HG03520 (cell line): ENCODE results near the gene PIGK.
"Not testable (repeated sequence)": the region's sequence is repeated elsewhere in the genome, so short reads cannot be mapped to it uniquely, and the experiment has no call there.

Source experiments
- ATAC-seq: cut with Tn5 transposase; IDR thresholded peaks from one replicate; pipeline ENCODE4 v1.9.1; 2021; ENCODE audit warnings: mild to moderate bottlenecking, moderate library complexity; ENCODE audit not compliant: unreplicated experiment

PIGK gene

GRCh38 chr1:77197351-77197750, 21.9 kb downstream of the PIGK start:
- no peak for ATAC-seq

GRCh38 chr1:77193951-77194350, 25.3 kb downstream of the PIGK start:
- no peak for ATAC-seq

GRCh38 chr1:77188770-77189169, 30.5 kb downstream of the PIGK start:
- ATAC-seq = no peak

- not testable (repeated sequence) for ATAC-seq
Observed at GRCh38 chr1:77186907-77187306, 32.3 kb downstream of the PIGK start.

GRCh38 chr1:77182083-77182482, 37.1 kb downstream of the PIGK start:
- no peak for ATAC-seq

GRCh38 chr1:77179632-77180031, 39.6 kb downstream of the PIGK start:
- ATAC-seq = no peak

- ATAC-seq = no peak
Observed at GRCh38 chr1:77175230-77175844, 43.9 kb downstream of the PIGK start.

- ATAC-seq = no peak
Observed at GRCh38 chr1:77170687-77171086, 48.5 kb downstream of the PIGK start.

- no peak for ATAC-seq
Observed at GRCh38 chr1:77168358-77168757, 50.9 kb downstream of the PIGK start.

GRCh38 chr1:77164434-77164944, 54.7 kb downstream of the PIGK start:
- no peak for ATAC-seq

GRCh38 chr1:77159706-77160105, 59.5 kb downstream of the PIGK start:
- ATAC-seq = not testable (repeated sequence)

GRCh38 chr1:77156214-77156613, 63.0 kb downstream of the PIGK start:
- ATAC-seq = no peak

- ATAC-seq = no peak
Observed at GRCh38 chr1:77146270-77146669, 73.0 kb downstream of the PIGK start.

- no peak for ATAC-seq
Observed at GRCh38 chr1:77143529-77144121, 75.6 kb downstream of the PIGK start.

- ATAC-seq = no peak
Observed at GRCh38 chr1:77139389-77139788, 79.8 kb downstream of the PIGK start.

GRCh38 chr1:77134359-77134758, 84.9 kb downstream of the PIGK start:
- ATAC-seq = no peak

- ATAC-seq = no peak
Observed at GRCh38 chr1:77133731-77134358, 85.4 kb downstream of the PIGK start.

GRCh38 chr1:77126307-77126706, 92.9 kb downstream of the PIGK start:
- peak; percentile 85 for ATAC-seq

- ATAC-seq = no peak
Observed at GRCh38 chr1:77121503-77121902, 97.7 kb downstream of the PIGK start.

GRCh38 chr1:77120950-77121349, 98.3 kb downstream of the PIGK start:
- no peak for ATAC-seq

GRCh38 chr1:77118712-77119111, 100.5 kb downstream of the PIGK start:
- ATAC-seq = no peak

- ATAC-seq = no peak
Observed at GRCh38 chr1:77104672-77105071, 114.6 kb downstream of the PIGK start.
